ENCODE results near the gene SH2D3A. TPM values are rescaled to one million over a fixed set of nuclear protein-coding genes. Genes with fewer than 3 reads are reported as not detected.

The SH2D3A gene
- total and polyA plus RNA-seq, 3 experiments from 2014 or later, result 21.3 to 40.6 (median 21.3) TPM

DNA sequence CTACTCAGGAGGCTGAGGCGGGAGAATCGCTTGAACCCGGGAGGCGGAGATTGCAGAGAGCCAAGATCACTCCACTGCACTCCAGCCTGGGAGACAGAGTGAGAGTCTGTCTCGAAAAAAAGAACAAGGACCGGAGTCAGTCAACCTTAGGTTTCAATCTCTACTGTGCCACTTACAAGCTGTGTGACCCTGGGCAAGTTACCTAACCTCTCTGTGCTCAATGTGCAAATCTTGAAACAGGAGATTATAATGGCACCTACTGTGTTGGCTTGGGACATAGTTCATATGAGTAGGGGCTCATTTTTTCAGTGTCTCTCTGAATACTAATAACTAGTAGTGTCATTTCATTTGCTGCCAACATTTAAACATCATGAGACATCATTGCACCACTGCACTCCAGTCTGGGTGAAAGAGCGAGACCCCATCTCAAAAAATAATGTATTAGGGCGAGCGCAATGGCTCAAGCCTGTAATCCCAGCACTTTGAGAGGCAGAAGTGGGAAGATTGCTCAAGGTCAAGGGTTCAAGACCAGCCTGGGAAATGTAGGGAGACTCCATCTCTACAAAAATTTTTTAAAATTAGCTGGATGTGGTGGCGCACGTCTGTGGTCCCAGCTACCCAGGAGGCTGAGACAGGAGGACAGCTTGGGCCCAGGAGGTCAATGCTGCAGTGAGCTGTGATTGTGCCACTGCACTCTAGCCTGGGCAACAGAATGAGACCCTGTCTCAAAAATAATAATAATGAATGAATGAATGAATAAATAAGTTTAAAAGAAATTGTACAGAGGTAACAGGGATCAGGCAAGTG is 52.3 kb downstream of the SH2D3A start:
- DNase-seq, result no peak
- Histone ChIP-seq H3K27ac (ENCODE audit: low read depth, low read length) (no peak overlapping the region), H3K36me3 (ENCODE audit: insufficient read depth, low read length) (no peaks in the 10 kb centered on the region), H3K4me3 (ENCODE audit: low read length) (no peak overlapping the region), H3K4me1 (ENCODE audit: insufficient read depth, low read length) (no peaks in the 10 kb centered on the region), H3K9me3 (ENCODE audit: low read length) (no peaks in the 10 kb centered on the region), H3K27me3 (ENCODE audit: insufficient read depth, low read length, poor library complexity, severe bottlenecking) (peaks cover 10% of the 10 kb centered on the region)
- Mint-ChIP-seq H3K4me3 (no peak overlapping the region), H3K27ac (no peak overlapping the region), H3K4me1 (peaks cover 22 to 24% (median 23%) of the 10 kb centered on the region in 3 donors), H3K36me3 (no peaks in the 10 kb centered on the region), H3K27me3 (peaks cover 11 to 16% of the 10 kb centered on the region in 2 donors), H3K9me3 (no peaks in the 10 kb centered on the region)
- CTCF ChIA-PET, result interaction anchor here (1.2 kb wide), 1 partner anchor 198 kb away, joined by 3 read pairs; no protein-coding TSS in a partner anchor
- POLR2A ChIA-PET, result no interaction called here

DNA sequence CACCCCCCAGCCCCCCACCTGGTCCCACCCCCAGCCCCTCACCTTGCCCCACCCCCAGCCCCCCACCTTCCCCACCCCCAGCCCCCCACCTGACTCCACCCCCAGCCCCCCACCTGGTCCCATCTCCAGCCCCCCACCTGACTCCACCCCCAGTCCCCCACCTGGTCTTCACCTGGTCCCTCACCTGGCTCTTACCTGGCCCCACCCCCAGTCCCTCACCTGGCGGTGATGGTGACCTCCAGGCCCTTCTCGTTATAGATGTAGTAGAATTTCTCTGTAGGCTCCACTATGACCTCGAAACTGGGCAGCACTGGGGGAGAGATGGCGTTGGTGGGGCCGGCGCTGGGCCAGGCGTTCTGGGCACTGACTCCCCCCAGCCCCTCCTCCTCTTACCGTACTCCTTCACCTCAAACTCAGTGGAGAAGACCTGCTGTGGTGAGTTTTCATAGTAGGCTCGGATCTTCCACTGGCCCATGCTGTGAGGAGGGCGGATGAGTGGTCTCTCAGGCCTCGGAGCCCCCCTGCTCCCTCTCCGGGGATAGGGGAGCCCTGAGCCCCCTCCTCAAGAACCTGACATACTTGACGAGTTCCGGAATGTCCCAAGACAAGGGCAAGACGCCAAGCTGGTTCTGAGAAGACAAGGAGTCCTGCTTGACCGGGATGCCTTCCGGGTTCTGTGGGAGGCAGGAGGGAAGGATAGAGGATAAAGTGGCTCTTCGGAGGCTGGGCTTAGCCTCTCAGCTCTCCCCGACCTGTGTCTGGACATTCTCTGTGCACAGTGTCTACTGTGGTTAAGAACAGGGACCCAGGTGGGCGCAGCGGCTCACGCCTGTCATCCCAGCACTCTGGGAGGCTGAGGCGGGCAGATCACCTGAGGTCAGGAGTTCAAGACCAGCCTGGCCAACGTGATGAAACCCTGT is 53.2 kb downstream of the SH2D3A start:
- CTCF ChIA-PET, result no interaction called here
- no peaks in the 10 kb centered on the region for H3K9me3 ChIP-seq (ENCODE audit: low read length)
- no peaks in the 10 kb centered on the region for H3K9me3 Mint-ChIP-seq
- H3K27ac ChIP-seq (ENCODE audit: low read depth, low read length), result no peak overlapping the region
- DNase-seq, result no peak
- H3K27ac Mint-ChIP-seq, result no peak overlapping the region
- POLR2A ChIA-PET, result no interaction called here
- no peaks in the 10 kb centered on the region for H3K4me1 ChIP-seq (ENCODE audit: insufficient read depth, low read length)
- H3K27me3 ChIP-seq (ENCODE audit: insufficient read depth, low read length, poor library complexity, severe bottlenecking), result peaks cover 10% of the 10 kb centered on the region
- H3K4me1 Mint-ChIP-seq, result peaks cover 17 to 22% (median 20%) of the 10 kb centered on the region in 3 donors
- no peaks in the 10 kb centered on the region for H3K36me3 Mint-ChIP-seq
- H3K36me3 ChIP-seq (ENCODE audit: insufficient read depth, low read length), result no peaks in the 10 kb centered on the region
- no peak overlapping the region for H3K4me3 Mint-ChIP-seq
- peaks cover 15 to 23% of the 10 kb centered on the region in 2 donors for H3K27me3 Mint-ChIP-seq
- no peak overlapping the region for H3K4me3 ChIP-seq (ENCODE audit: low read length)

DNA sequence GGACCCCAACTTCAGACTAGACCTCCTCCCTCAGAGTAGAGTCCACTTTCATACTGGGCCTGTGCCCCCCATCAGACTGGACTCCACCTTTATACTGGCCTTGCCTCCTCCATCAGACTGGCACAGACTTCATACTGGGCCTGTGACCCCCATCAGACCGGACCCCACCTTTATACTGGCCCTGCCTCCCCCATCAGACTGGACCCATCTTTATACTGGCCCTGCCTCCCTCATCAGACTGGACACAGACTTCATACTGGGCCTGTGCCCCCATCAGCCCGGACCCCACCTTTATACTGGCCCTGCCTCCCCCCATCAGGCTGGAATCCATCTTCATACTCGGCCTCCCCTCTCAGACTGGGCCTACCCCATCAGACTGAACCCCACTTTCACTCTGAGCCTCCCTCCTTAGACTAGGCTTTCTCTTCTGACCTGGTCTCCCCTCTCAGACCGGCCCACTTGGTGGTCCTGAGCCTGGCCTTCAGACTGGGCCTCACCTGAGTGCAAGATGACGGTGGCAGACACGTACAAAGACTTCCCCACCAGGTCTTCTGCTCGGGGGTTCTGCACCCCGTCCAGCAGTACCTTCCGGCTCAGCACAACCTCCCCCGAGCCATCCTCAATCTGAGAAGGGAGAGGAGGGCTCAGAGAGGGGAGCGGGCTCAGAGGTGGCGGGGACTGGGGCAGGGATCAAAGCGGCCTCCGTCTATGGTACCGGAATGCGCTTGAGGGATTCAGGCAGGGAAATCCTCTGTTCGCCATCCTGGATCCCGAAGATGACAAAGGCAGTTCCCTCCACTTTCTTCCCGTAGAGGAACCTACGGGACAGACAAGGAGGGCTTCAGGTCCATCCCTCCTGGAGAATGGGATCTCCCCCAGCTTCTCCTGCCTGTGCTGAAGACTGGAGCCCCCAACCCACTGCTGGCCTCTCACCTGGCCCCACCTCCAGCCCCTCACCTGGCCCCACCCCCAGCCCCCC is 54.3 kb downstream of the SH2D3A start:
- Histone ChIP-seq H3K36me3 (ENCODE audit: insufficient read depth, low read length) (no peaks in the 10 kb centered on the region), H3K9me3 (ENCODE audit: low read length) (no peaks in the 10 kb centered on the region), H3K27ac (ENCODE audit: low read depth, low read length) (no peak overlapping the region), H3K4me3 (ENCODE audit: low read length) (no peak overlapping the region), H3K4me1 (ENCODE audit: insufficient read depth, low read length) (no peaks in the 10 kb centered on the region), H3K27me3 (ENCODE audit: insufficient read depth, low read length, poor library complexity, severe bottlenecking) (peaks cover 10% of the 10 kb centered on the region)
- Mint-ChIP-seq H3K36me3 (no peaks in the 10 kb centered on the region), H3K27me3 (peaks cover 17 to 27% of the 10 kb centered on the region in 2 donors), H3K9me3 (no peaks in the 10 kb centered on the region), H3K4me3 (no peak overlapping the region), H3K27ac (peak overlapping the region in 2 of 8 donors; percentile 63 to 68), H3K4me1 (peaks cover 17 to 22% (median 20%) of the 10 kb centered on the region in 3 donors)
- no peak for DNase-seq
- CTCF ChIA-PET, result no interaction called here
- POLR2A ChIA-PET, result no interaction called here

- CTCF ChIA-PET, result no interaction called here
- no peaks in the 10 kb centered on the region for H3K36me3 Mint-ChIP-seq
- H3K4me3 ChIP-seq (ENCODE audit: low read length), result no peak overlapping the region
- peaks cover 10% of the 10 kb centered on the region for H3K27me3 ChIP-seq (ENCODE audit: insufficient read depth, low read length, poor library complexity, severe bottlenecking)
- H3K4me3 Mint-ChIP-seq, result no peak overlapping the region
- peaks cover 12 to 15% (median 15%) of the 10 kb centered on the region in 3 donors for H3K4me1 Mint-ChIP-seq
- H3K27ac Mint-ChIP-seq, result no peak overlapping the region
- no peak for DNase-seq
- no peak overlapping the region for H3K27ac ChIP-seq (ENCODE audit: low read depth, low read length)
- H3K27me3 Mint-ChIP-seq, result peaks cover 17 to 27% of the 10 kb centered on the region in 2 donors
- no peaks in the 10 kb centered on the region for H3K4me1 ChIP-seq (ENCODE audit: insufficient read depth, low read length)
- H3K9me3 ChIP-seq (ENCODE audit: low read length), result no peaks in the 10 kb centered on the region
- H3K9me3 Mint-ChIP-seq, result no peaks in the 10 kb centered on the region
- no peaks in the 10 kb centered on the region for H3K36me3 ChIP-seq (ENCODE audit: insufficient read depth, low read length)
- POLR2A ChIA-PET, result no interaction called here
Measured at GRCh38 chr19:6712231-6712630, 55.0 kb downstream of the SH2D3A start.

DNA sequence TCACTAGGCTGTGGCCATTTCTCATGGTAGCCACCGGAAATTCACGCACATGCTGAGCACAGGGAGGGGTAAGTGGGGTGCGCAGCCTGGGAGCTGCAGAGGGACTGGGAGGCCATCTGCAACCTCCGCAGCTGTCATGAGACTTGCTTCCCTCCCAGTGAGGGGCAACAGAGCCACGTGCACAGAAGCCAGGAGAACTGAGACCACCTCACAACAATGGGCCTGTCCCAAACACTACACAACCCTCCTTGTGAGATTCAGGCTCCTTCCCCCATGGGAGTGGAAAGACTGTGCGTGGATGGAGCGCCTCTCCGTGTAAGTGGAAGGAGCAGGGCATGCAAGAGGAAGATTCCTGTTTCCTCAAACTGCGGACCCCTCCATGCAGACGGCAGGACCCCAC is 55.6 kb downstream of the SH2D3A start:
- H3K4me3 ChIP-seq (ENCODE audit: low read length), result no peak overlapping the region
- H3K27ac Mint-ChIP-seq, result no peak overlapping the region
- peaks cover 17 to 27% of the 10 kb centered on the region in 2 donors for H3K27me3 Mint-ChIP-seq
- no peak overlapping the region for H3K27ac ChIP-seq (ENCODE audit: low read depth, low read length)
- peaks cover 10% of the 10 kb centered on the region for H3K27me3 ChIP-seq (ENCODE audit: insufficient read depth, low read length, poor library complexity, severe bottlenecking)
- no peak overlapping the region for H3K4me3 Mint-ChIP-seq
- no peaks in the 10 kb centered on the region for H3K4me1 ChIP-seq (ENCODE audit: insufficient read depth, low read length)
- H3K9me3 Mint-ChIP-seq, result no peaks in the 10 kb centered on the region
- no peak for DNase-seq
- peaks cover 12 to 15% (median 14%) of the 10 kb centered on the region in 3 donors for H3K4me1 Mint-ChIP-seq
- no peaks in the 10 kb centered on the region for H3K36me3 ChIP-seq (ENCODE audit: insufficient read depth, low read length)
- ChIA-PET CTCF (no interaction called here), POLR2A (no interaction called here)
- H3K9me3 ChIP-seq (ENCODE audit: low read length), result no peaks in the 10 kb centered on the region
- H3K36me3 Mint-ChIP-seq, result no peaks in the 10 kb centered on the region

DNA sequence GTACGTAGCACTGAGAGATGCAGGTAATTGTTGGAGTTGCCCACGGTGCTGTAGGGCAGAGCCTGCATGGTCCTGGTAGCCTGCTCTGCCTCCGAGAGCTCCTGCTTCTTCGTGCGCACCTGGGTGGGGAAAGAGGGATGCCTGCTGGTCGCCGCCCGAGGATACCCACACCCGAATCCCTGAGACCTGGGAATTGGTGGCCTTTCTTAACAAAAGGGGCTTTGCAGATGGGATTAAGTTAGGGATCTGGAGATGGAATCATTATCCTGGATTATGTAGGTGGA is 56.2 kb downstream of the SH2D3A start:
- DNase-seq, result no peak
- no peaks in the 10 kb centered on the region for H3K4me1 ChIP-seq (ENCODE audit: insufficient read depth, low read length)
- Mint-ChIP-seq H3K4me1 (peaks cover 13 to 15% (median 14%) of the 10 kb centered on the region in 3 donors), H3K27me3 (peaks cover 17 to 27% of the 10 kb centered on the region in 2 donors), H3K4me3 (peak overlapping the region in 2 of 7 donors; percentile 15 to 58), H3K27ac (peak overlapping the region in 1 of 8 donors; percentile 47), H3K9me3 (no peaks in the 10 kb centered on the region), H3K36me3 (no peaks in the 10 kb centered on the region)
- no peaks in the 10 kb centered on the region for H3K36me3 ChIP-seq (ENCODE audit: insufficient read depth, low read length)
- no peak overlapping the region for H3K4me3 ChIP-seq (ENCODE audit: low read length)
- H3K9me3 ChIP-seq (ENCODE audit: low read length), result no peaks in the 10 kb centered on the region
- no peak overlapping the region for H3K27ac ChIP-seq (ENCODE audit: low read depth, low read length)
- ChIA-PET POLR2A (no interaction called here), CTCF (interaction anchor here (0.9 kb wide), 1 partner anchor 194 kb away, joined by 4 read pairs; no protein-coding TSS in a partner anchor)
- H3K27me3 ChIP-seq (ENCODE audit: insufficient read depth, low read length, poor library complexity, severe bottlenecking), result peaks cover 10% of the 10 kb centered on the region

- peaks cover 13 to 15% (median 14%) of the 10 kb centered on the region in 3 donors for H3K4me1 Mint-ChIP-seq
- DNase-seq, result no peak
- peak overlapping the region in 4 of 8 donors; percentile 30 to 83 (median 51) for H3K27ac Mint-ChIP-seq
- peak overlapping the region in 4 of 7 donors; percentile 7 to 58 (median 20) for H3K4me3 Mint-ChIP-seq
- H3K36me3 ChIP-seq (ENCODE audit: insufficient read depth, low read length), result no peaks in the 10 kb centered on the region
- no peaks in the 10 kb centered on the region for H3K36me3 Mint-ChIP-seq
- no peak overlapping the region for H3K4me3 ChIP-seq (ENCODE audit: low read length)
- H3K27me3 ChIP-seq (ENCODE audit: insufficient read depth, low read length, poor library complexity, severe bottlenecking), result peaks cover 10% of the 10 kb centered on the region
- H3K4me1 ChIP-seq (ENCODE audit: insufficient read depth, low read length), result no peaks in the 10 kb centered on the region
- ChIA-PET POLR2A (no interaction called here), CTCF (interaction anchor here (0.9 kb wide), 1 partner anchor 194 kb away, joined by 4 read pairs; no protein-coding TSS in a partner anchor)
- H3K9me3 ChIP-seq (ENCODE audit: low read length), result no peaks in the 10 kb centered on the region
- H3K27me3 Mint-ChIP-seq, result peaks cover 17 to 27% of the 10 kb centered on the region in 2 donors
- H3K27ac ChIP-seq (ENCODE audit: low read depth, low read length), result no peak overlapping the region
- H3K9me3 Mint-ChIP-seq, result no peaks in the 10 kb centered on the region
Measured at GRCh38 chr19:6710273-6711077, 56.8 kb downstream of the SH2D3A start.

Measured in CD8-positive, alpha-beta memory T cell (primary cell).